ENCODE data around the gene MREG. TPM values are rescaled to one million over a fixed set of nuclear protein-coding genes. Genes with fewer than 3 reads are reported as not detected.

The MREG gene
- total and polyA plus RNA-seq, 4 donors: 0.87 to 3.1 (median 2.7) TPM

GRCh38 chr2:216034065-216034464, 20.7 kb upstream of the MREG start:
- peak; percentile 75 for DNase-seq (ENCODE audit: low spot score)
- 77% methylated on average over 1 of the region's 1 CpG for WGBS
- Histone ChIP-seq H3K27ac (ENCODE audit: low read depth in 1 of 2, low read length in 2 of 2) (no peak overlapping the region), H3K9ac (ENCODE audit: low read depth in 1 of 2, low read length in 2 of 2) (no peak overlapping the region), H3K4me1 (ENCODE audit: control insufficient read depth in 4 of 4, insufficient read depth in 4 of 4, low read length in 3 of 4) (no peaks in the 10 kb centered on the region), H3K36me3 (ENCODE audit: control insufficient read depth in 4 of 4, insufficient read depth in 3 of 4, low read depth in 1 of 4, low read length in 3 of 4) (peaks cover 8 to 63% (median 47%) of the 10 kb centered on the region in 4 donors), H3K9me3 (ENCODE audit: control insufficient read depth in 4 of 4, low read length in 3 of 4) (no peaks in the 10 kb centered on the region), H3K4me3 (ENCODE audit: low read depth in 1 of 3, low read length in 3 of 3) (no peak overlapping the region), H3K27me3 (ENCODE audit: control insufficient read depth in 4 of 4, insufficient read depth in 4 of 4, low read length in 3 of 4) (no peaks in the 10 kb centered on the region)
- TF ChIP-seq FOXA1 (IDR thresholded peaks at IDR 0.05) (peak; percentile 31), EGR1 (IDR thresholded peaks at IDR 0.05; ENCODE audit: low read depth in 2 of 2) (no peak), ZBTB33 (IDR thresholded peaks at IDR 0.05) (no peak), YY1 (IDR thresholded peaks at IDR 0.05) (no peak), ATF3 (IDR thresholded peaks at IDR 0.05) (peak; percentile 23), HNF4A (conservative IDR thresholded peaks at IDR 0.05) (no peak), RAD21 (IDR thresholded peaks at IDR 0.05) (peak; percentile 79 to 84), REST (IDR thresholded peaks at IDR 0.05) (no peak), FOXA2 (IDR thresholded peaks at IDR 0.05) (no peak)
- TF ChIP-seq, protein P1, sequence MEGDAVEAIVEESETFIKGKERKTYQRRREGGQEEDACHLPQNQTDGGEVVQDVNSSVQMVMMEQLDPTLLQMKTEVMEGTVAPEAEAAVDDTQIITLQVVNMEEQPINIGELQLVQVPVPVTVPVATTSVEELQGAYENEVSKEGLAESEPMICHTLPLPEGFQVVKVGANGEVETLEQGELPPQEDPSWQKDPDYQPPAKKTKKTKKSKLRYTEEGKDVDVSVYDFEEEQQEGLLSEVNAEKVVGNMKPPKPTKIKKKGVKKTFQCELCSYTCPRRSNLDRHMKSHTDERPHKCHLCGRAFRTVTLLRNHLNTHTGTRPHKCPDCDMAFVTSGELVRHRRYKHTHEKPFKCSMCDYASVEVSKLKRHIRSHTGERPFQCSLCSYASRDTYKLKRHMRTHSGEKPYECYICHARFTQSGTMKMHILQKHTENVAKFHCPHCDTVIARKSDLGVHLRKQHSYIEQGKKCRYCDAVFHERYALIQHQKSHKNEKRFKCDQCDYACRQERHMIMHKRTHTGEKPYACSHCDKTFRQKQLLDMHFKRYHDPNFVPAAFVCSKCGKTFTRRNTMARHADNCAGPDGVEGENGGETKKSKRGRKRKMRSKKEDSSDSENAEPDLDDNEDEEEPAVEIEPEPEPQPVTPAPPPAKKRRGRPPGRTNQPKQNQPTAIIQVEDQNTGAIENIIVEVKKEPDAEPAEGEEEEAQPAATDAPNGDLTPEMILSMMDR (IDR thresholded peaks at IDR 0.05; ENCODE audit: low read depth, low read length, missing input control): peak; percentile 87
- TF ChIP-seq, protein P2, sequence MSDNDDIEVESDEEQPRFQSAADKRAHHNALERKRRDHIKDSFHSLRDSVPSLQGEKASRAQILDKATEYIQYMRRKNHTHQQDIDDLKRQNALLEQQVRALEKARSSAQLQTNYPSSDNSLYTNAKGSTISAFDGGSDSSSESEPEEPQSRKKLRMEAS (IDR thresholded peaks at IDR 0.05): no peak

DNA sequence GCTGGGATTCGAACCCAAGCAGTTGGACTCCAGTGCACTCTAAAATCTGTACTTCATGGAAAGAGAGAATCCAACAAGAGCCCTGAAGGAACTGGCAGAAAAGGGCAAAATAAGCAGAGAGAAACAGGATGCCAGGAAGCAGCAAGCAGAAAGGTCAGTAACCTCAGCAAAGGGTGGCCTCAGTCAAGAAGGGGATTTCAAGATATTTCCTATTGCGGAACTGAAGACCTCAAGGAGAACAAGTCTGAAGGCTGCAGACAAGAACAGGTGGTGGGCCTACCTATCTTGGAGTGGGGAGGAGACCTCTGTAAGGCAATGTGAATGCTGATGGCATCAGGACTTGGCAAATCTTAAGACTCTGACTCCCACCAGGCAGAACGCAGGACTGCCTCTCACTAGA, 20.1 kb upstream of the MREG start:
- Histone ChIP-seq H3K27me3 (ENCODE audit: control insufficient read depth in 4 of 4, insufficient read depth in 4 of 4, low read length in 3 of 4) (no peaks in the 10 kb centered on the region), H3K4me3 (ENCODE audit: low read depth in 1 of 3, low read length in 3 of 3) (no peak overlapping the region), H3K4me1 (ENCODE audit: control insufficient read depth in 4 of 4, insufficient read depth in 4 of 4, low read length in 3 of 4) (no peaks in the 10 kb centered on the region), H3K36me3 (ENCODE audit: control insufficient read depth in 4 of 4, insufficient read depth in 3 of 4, low read depth in 1 of 4, low read length in 3 of 4) (peaks cover 8 to 57% (median 47%) of the 10 kb centered on the region in 4 donors), H3K9me3 (ENCODE audit: control insufficient read depth in 4 of 4, low read length in 3 of 4) (no peaks in the 10 kb centered on the region), H3K9ac (ENCODE audit: low read depth in 1 of 2, low read length in 2 of 2) (no peak overlapping the region), H3K27ac (ENCODE audit: low read depth in 1 of 2, low read length in 2 of 2) (no peak overlapping the region)
- WGBS: 96% methylated on average over 3 of the region's 3 CpGs
- no peak for DNase-seq (ENCODE audit: low spot score)
- no peak for TF ChIP-seq REST (IDR thresholded peaks at IDR 0.05)
- TF ChIP-seq SP1 (IDR thresholded peaks at IDR 0.05): no peak
- no peak for TF ChIP-seq HNF4G (IDR thresholded peaks at IDR 0.05)
- TF ChIP-seq RXRA (IDR thresholded peaks at IDR 0.05): no peak
- no peak for TF ChIP-seq HNF4A (conservative IDR thresholded peaks at IDR 0.05)
- no peak for TF ChIP-seq EGR1 (IDR thresholded peaks at IDR 0.05; ENCODE audit: low read depth in 2 of 2)
- no peak for TF ChIP-seq YY1 (IDR thresholded peaks at IDR 0.05)
- no peak for TF ChIP-seq GABPA (IDR thresholded peaks at IDR 0.05 in 1 of 2, conservative IDR thresholded peaks at IDR 0.05 in 1 of 2)
- TF ChIP-seq, protein P1 (IDR thresholded peaks at IDR 0.05; ENCODE audit: low read depth, low read length, missing input control): no peak
- no peak for TF ChIP-seq JUND (IDR thresholded peaks at IDR 0.05)
- TF ChIP-seq FOXA1 (IDR thresholded peaks at IDR 0.05): no peak
- no peak for TF ChIP-seq FOXA2 (IDR thresholded peaks at IDR 0.05)

All from liver (tissue), 9 donors.